CD4-positive, alpha-beta T cell (primary cell): Measurements from ENCODE around the gene COG2. TPM values are rescaled to one million over a fixed set of nuclear protein-coding genes. Genes with fewer than 3 reads are reported as not detected.

Experiments
- ATAC-seq: fragments of 200-7000 bp; cut with Tn5 transposase; one replicate; pipeline ENCODE4 v1.10.0; 2022; ENCODE audit warnings: mild to moderate bottlenecking; ENCODE audit not compliant: poor library complexity
- CTCF ChIA-PET: fragments of 350-600 bp; sonication (Branson Sonifier 250); formaldehyde crosslinking; loops from one replicate; lab custom pipeline; 2021; ENCODE audit warnings: antibody characterized with exemption, inconsistent platforms; lab: Charles Lee
- POLR2A ChIA-PET: fragments of 350-600 bp; sonication (Branson Sonifier 250); formaldehyde crosslinking; loops from one replicate; lab custom pipeline; 2021; ENCODE audit warnings: antibody characterized with exemption, inconsistent platforms; lab: Charles Lee
- DNase-seq, 14 experiments: peaks; one replicate each; pipeline ENCODE4 v3.0.0-alpha.2; 2013 to 2020; ENCODE audit warnings: mixed read lengths in 2 of 14
- H3K27ac ChIP-seq, 2 donors: one replicate each; pipeline versions ENCODE4 v1.5.1 to v1.7.0; 2013; ENCODE audit warnings: low read length in 2 of 2, low read depth in 1 of 2, mild to moderate bottlenecking in 1 of 2
- H3K27me3 ChIP-seq, 2 experiments: 1 replicate in 1 of 2; 2 replicates in 1 of 2; pipeline versions ENCODE4 v1.6.1 to v1.7.0; 2013; ENCODE audit warnings: low read length in 2 of 2, control low read depth in 1 of 2, mild to moderate bottlenecking in 1 of 2, moderate library complexity in 1 of 2; ENCODE audit not compliant: insufficient read depth in 2 of 2, control insufficient read depth in 1 of 2
- H3K36me3 ChIP-seq: one replicate; pipeline ENCODE4 v1.6.1; 2013; ENCODE audit warnings: low read length, control low read depth; ENCODE audit not compliant: insufficient read depth
- H3K4me1 ChIP-seq: one replicate; pipeline ENCODE4 v1.6.1; 2013; ENCODE audit warnings: low read length, control low read depth; ENCODE audit not compliant: insufficient read depth
- H3K4me3 ChIP-seq: one replicate; pipeline ENCODE4 v1.5.1; 2013; ENCODE audit warnings: mild to moderate bottlenecking, low read length, moderate library complexity
- H3K9me3 ChIP-seq, 2 experiments: 1 replicate in 1 of 2; 2 replicates in 1 of 2; pipeline versions ENCODE4 v1.6.1 to v1.7.0; 2013; ENCODE audit warnings: low read length in 2 of 2, mild to moderate bottlenecking in 2 of 2, control low read depth in 1 of 2, moderate library complexity in 1 of 2; ENCODE audit not compliant: control insufficient read depth in 1 of 2, insufficient read depth in 1 of 2
- H3K27ac Mint-ChIP-seq: one replicate; pipeline ENCODE4 v1.8.0; 2020; ENCODE audit warnings: mixed read lengths
- H3K27me3 Mint-ChIP-seq: one replicate; pipeline ENCODE4 v1.8.0; 2021; ENCODE audit warnings: mixed read lengths
- H3K36me3 Mint-ChIP-seq: one replicate; pipeline ENCODE4 v1.8.0; 2021; ENCODE audit warnings: low read depth, mixed read lengths
- H3K4me1 Mint-ChIP-seq: one replicate; pipeline ENCODE4 v1.8.0; 2021; ENCODE audit warnings: low read depth, mixed read lengths
- H3K4me3 Mint-ChIP-seq: one replicate; pipeline ENCODE4 v1.8.0; 2020; ENCODE audit warnings: mild to moderate bottlenecking, mixed read lengths
- H3K9me3 Mint-ChIP-seq: one replicate; pipeline ENCODE4 v1.8.0; 2020; ENCODE audit warnings: mixed read lengths
- intact Hi-C, 2 experiments: fragments of 100-400 bp; cut with DNase I in 1 of 2; cut with micrococcal nuclease in 1 of 2; formaldehyde crosslinking; loops; one replicate each; pipeline versions ENCODE4 v1.15.1 to v1.9.0; 2023 to 2025; cut with DNase I, micrococcal nuclease
- total RNA-seq, 174 experiments: library from RNA in 2 of 174; stranded (reverse) in 2 of 174; gene quantifications; one replicate each; pipeline ENCODE4 v1.2.3 and lab custom pipeline; 2021 to 2026
- TF ChIP-seq, protein P1 (sequence below): fragments of 200-600 bp; IDR thresholded peaks from one replicate; pipeline ENCODE4 v1.8.0; 2022; ENCODE audit warnings: antibody characterized with exemption, mild to moderate bottlenecking

Gene COG2
- total RNA-seq, 2 experiments from 2014 or later: 17.3 to 21.4 TPM

DNA sequence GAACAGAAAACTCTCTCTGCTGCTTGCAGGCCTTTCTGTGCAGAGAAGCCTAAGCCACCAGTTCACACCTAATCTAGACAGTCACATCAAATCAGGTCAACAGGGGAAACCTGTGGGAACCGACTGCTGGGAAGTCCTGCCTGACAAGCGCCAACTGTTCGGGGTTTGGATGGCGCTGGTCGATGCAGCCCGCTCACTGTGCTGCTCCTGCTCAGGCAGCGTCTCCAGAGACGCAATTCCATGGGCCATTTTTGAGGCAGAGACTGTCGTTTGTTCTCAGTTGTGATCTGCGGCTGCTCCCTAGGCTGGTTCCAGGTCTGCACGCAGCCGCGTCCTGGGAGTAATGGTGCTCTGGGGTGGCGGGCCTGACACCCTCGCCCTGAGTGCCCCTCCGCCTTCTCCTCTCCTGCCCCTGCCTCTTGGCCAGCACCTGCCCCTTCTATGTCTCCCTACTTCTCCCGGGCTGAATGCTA is 70.2 kb downstream of the COG2 start:
- ATAC-seq (no peak), DNase-seq (no peak)
- no peak overlapping the region for H3K27ac ChIP-seq
- Mint-ChIP-seq H3K4me1 (no peaks in the 10 kb centered on the region), H3K27ac (no peak overlapping the region), H3K4me3 (no peak overlapping the region), H3K36me3 (no peaks in the 10 kb centered on the region), H3K9me3 (peaks cover 3% of the 10 kb centered on the region), H3K27me3 (peaks cover 4% of the 10 kb centered on the region)
- H3K27me3 ChIP-seq: peaks cover 0 to 7% of the 10 kb centered on the region in 2 experiments
- CTCF ChIA-PET: no interaction called here
- TF ChIP-seq, protein P1, sequence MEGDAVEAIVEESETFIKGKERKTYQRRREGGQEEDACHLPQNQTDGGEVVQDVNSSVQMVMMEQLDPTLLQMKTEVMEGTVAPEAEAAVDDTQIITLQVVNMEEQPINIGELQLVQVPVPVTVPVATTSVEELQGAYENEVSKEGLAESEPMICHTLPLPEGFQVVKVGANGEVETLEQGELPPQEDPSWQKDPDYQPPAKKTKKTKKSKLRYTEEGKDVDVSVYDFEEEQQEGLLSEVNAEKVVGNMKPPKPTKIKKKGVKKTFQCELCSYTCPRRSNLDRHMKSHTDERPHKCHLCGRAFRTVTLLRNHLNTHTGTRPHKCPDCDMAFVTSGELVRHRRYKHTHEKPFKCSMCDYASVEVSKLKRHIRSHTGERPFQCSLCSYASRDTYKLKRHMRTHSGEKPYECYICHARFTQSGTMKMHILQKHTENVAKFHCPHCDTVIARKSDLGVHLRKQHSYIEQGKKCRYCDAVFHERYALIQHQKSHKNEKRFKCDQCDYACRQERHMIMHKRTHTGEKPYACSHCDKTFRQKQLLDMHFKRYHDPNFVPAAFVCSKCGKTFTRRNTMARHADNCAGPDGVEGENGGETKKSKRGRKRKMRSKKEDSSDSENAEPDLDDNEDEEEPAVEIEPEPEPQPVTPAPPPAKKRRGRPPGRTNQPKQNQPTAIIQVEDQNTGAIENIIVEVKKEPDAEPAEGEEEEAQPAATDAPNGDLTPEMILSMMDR: no peak
- H3K36me3 ChIP-seq: no peaks in the 10 kb centered on the region
- H3K4me3 ChIP-seq: no peak overlapping the region
- H3K9me3 ChIP-seq: no peaks in the 10 kb centered on the region
- intact Hi-C loops: no loop called here
- no peaks in the 10 kb centered on the region for H3K4me1 ChIP-seq
- POLR2A ChIA-PET: no interaction called here

DNA sequence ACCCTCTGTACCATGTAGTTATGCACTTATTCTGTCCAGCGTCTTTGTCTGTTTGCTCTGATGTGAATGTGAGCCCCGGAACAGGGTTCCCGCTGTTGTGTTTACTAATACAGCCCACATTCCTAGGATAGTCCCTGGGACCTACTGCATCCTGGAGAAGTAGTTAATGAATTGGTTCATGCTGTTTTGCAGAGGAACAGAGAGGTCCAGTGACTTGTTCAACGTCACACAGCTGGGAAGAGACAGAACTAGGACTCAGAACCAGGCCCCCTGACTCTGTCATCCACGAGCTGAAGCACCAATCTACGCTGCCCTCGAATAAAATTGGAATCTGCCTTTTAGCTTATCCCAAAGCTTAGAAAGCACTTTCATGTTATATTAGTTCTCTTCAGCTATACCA is 70.9 kb downstream of the COG2 start:
- no peak overlapping the region for H3K27ac Mint-ChIP-seq

DNA sequence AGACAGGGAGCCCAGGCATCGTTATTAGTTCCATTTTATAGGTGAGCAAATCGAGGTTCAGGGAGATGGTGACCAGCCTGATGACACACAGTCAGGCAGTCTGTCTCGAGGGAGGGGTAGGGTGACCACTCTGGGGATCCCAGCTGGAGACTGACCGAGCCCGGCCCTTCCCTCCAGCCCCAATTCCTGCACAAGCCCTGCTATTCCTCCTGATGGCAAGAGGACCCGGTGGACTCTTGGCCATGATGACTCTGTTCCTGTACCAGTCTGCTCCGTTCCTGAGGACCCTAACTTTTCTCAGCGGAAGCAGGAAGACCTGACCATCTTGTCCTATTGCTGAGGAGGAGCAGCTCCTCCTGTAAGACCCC is 71.2 kb downstream of the COG2 start:
- intact Hi-C loops: no loop called here
- Histone ChIP-seq H3K27me3 (peaks cover 0 to 5% of the 10 kb centered on the region in 2 experiments), H3K4me3 (no peak overlapping the region), H3K27ac (no peak overlapping the region), H3K36me3 (no peaks in the 10 kb centered on the region), H3K4me1 (no peaks in the 10 kb centered on the region), H3K9me3 (no peaks in the 10 kb centered on the region)
- Mint-ChIP-seq H3K27me3 (peaks cover 4% of the 10 kb centered on the region), H3K9me3 (peaks cover 3% of the 10 kb centered on the region), H3K36me3 (no peaks in the 10 kb centered on the region), H3K4me1 (no peaks in the 10 kb centered on the region), H3K27ac (no peak overlapping the region), H3K4me3 (no peak overlapping the region)
- TF ChIP-seq, protein P1: no peak
- ATAC-seq (no peak), DNase-seq (no peak)
- CTCF ChIA-PET: no interaction called here
- POLR2A ChIA-PET: no interaction called here

More for the DNA sequence above, 70.9 kb downstream of the COG2 start:
- Mint-ChIP-seq H3K4me3 (no peak overlapping the region), H3K9me3 (peaks cover 3% of the 10 kb centered on the region), H3K36me3 (no peaks in the 10 kb centered on the region), H3K27me3 (peaks cover 4% of the 10 kb centered on the region), H3K4me1 (no peaks in the 10 kb centered on the region)
- Histone ChIP-seq H3K4me3 (no peak overlapping the region), H3K9me3 (no peaks in the 10 kb centered on the region), H3K4me1 (no peaks in the 10 kb centered on the region), H3K36me3 (no peaks in the 10 kb centered on the region), H3K27me3 (peaks cover 0 to 5% of the 10 kb centered on the region in 2 experiments), H3K27ac (no peak overlapping the region)
- POLR2A ChIA-PET: no interaction called here
- ATAC-seq: no peak
- intact Hi-C loops: no loop called here
- CTCF ChIA-PET: no interaction called here
- no peak for DNase-seq
- TF ChIP-seq, protein P1: no peak
